ENCODE data around the gene DAO.

- TF ChIP-seq CTCF (IDR thresholded peaks at IDR 0.05; ENCODE audit: poor library complexity), result no peak
- no peak for TF ChIP-seq EZH2 (IDR thresholded peaks at IDR 0.05; ENCODE audit: borderline replicate concordance)
- no peak for TF ChIP-seq EZH2phosphoT487 (IDR thresholded peaks at IDR 0.05; ENCODE audit: low read depth, severe bottlenecking, unreplicated experiment)
These were observed 25.8 kb downstream of the DAO start for GRCh38 chr12:108905725-108906124.
